Progenitor cell of endocrine pancreas (in vitro differentiated cells): ENCODE results near the gene PHACTR1. TPM values are rescaled to one million over a fixed set of nuclear protein-coding genes. Genes with fewer than 3 reads are reported as not detected.

Source experiments
- DNase-seq: peaks from one replicate; pipeline ENCODE4 v3.0.0; 2021; ENCODE audit warnings: low spot score; ENCODE audit not compliant: unreplicated experiment
- H3K27ac Mint-ChIP-seq: 2 replicates; pipeline ENCODE4 v1.8.0; 2021; ENCODE audit warnings: mild to moderate bottlenecking, moderate library complexity, mixed read lengths
- H3K27me3 Mint-ChIP-seq: 2 replicates; pipeline ENCODE4 v1.8.0; 2021; ENCODE audit warnings: mixed read lengths
- H3K36me3 Mint-ChIP-seq: 2 replicates; pipeline ENCODE4 v1.8.0; 2022; ENCODE audit warnings: mixed read lengths; ENCODE audit not compliant: insufficient read depth
- H3K4me1 Mint-ChIP-seq: 2 replicates; pipeline ENCODE4 v1.8.0; 2021; ENCODE audit warnings: low read depth, mixed read lengths
- H3K4me3 Mint-ChIP-seq: 2 replicates; pipeline ENCODE4 v1.8.0; 2021; ENCODE audit warnings: low read depth, mild to moderate bottlenecking, moderate library complexity, mixed read lengths
- H3K9me3 Mint-ChIP-seq: 2 replicates; pipeline ENCODE4 v1.8.0; 2021; ENCODE audit warnings: low read depth, mixed read lengths
- CTCF ChIP-seq: fragments of 200-600 bp; sonication (generic); IDR thresholded peaks from one replicate; pipeline ENCODE4 v1.5.0; 2021; ENCODE audit warnings: antibody characterized with exemption, mild to moderate bottlenecking; ENCODE audit not compliant: unreplicated experiment
- total RNA-seq: library from RNA; stranded (reverse); gene quantifications from 2 replicates; pipeline ENCODE4 v1.2.1, GENCODE V29; 2021

PHACTR1 gene
- total RNA-seq, 1 donor from 2014 or later: 8.6 TPM

- peaks cover 5% of the 10 kb centered on the region for H3K4me1 Mint-ChIP-seq
- DNase-seq: no peak
- peaks cover 5% of the 10 kb centered on the region for H3K9me3 Mint-ChIP-seq
- H3K36me3 Mint-ChIP-seq: no peaks in the 10 kb centered on the region
- no peak for TF ChIP-seq CTCF
- H3K27ac Mint-ChIP-seq: no peak overlapping the region
- peak overlapping the region; percentile 74 for H3K4me3 Mint-ChIP-seq
- H3K27me3 Mint-ChIP-seq: peaks cover 56% of the 10 kb centered on the region
These were observed 31.8 kb downstream of the PHACTR1 start for GRCh38 chr6:12748411-12748810.

GRCh38 chr6:12748815-12749521, 32.4 kb downstream of the PHACTR1 start:
- TF ChIP-seq CTCF: no peak
- peaks cover 56% of the 10 kb centered on the region for H3K27me3 Mint-ChIP-seq
- H3K27ac Mint-ChIP-seq: no peak overlapping the region
- H3K36me3 Mint-ChIP-seq: no peaks in the 10 kb centered on the region
- peaks cover 5% of the 10 kb centered on the region for H3K4me1 Mint-ChIP-seq
- DNase-seq: peak; percentile 12
- peak overlapping the region; percentile 74 for H3K4me3 Mint-ChIP-seq
- peaks cover 5% of the 10 kb centered on the region for H3K9me3 Mint-ChIP-seq

GRCh38 chr6:12749531-12750379, 33.2 kb downstream of the PHACTR1 start:
- Mint-ChIP-seq H3K36me3 (no peaks in the 10 kb centered on the region), H3K4me1 (peaks cover 5% of the 10 kb centered on the region), H3K4me3 (peak overlapping the region; percentile 74), H3K27ac (no peak overlapping the region), H3K9me3 (peaks cover 5% of the 10 kb centered on the region), H3K27me3 (peaks cover 60% of the 10 kb centered on the region)
- TF ChIP-seq CTCF: no peak
- peak; percentile 34 for DNase-seq

GRCh38 chr6:12750416-12750815, 33.8 kb downstream of the PHACTR1 start:
- DNase-seq: no peak
- H3K27ac Mint-ChIP-seq: no peak overlapping the region
- H3K36me3 Mint-ChIP-seq: no peaks in the 10 kb centered on the region
- no peaks in the 10 kb centered on the region for H3K9me3 Mint-ChIP-seq
- no peak for TF ChIP-seq CTCF
- peaks cover 5% of the 10 kb centered on the region for H3K4me1 Mint-ChIP-seq
- peaks cover 60% of the 10 kb centered on the region for H3K27me3 Mint-ChIP-seq
- H3K4me3 Mint-ChIP-seq: peak overlapping the region; percentile 74

- peaks cover 5% of the 10 kb centered on the region for H3K4me1 Mint-ChIP-seq
- no peak overlapping the region for H3K4me3 Mint-ChIP-seq
- DNase-seq: peak; percentile 70
- no peaks in the 10 kb centered on the region for H3K36me3 Mint-ChIP-seq
- no peaks in the 10 kb centered on the region for H3K9me3 Mint-ChIP-seq
- H3K27ac Mint-ChIP-seq: no peak overlapping the region
- TF ChIP-seq CTCF: no peak
- peaks cover 51% of the 10 kb centered on the region for H3K27me3 Mint-ChIP-seq
These were observed 35.2 kb downstream of the PHACTR1 start for GRCh38 chr6:12751694-12752325.
